Activated gamma-delta T cell treated with anti-CD3 and anti-CD28 coated beads, Interleukin-2, amount 50 U/mL, for 16 hours (primary cell): ENCODE measurements around the gene MYL6B.
"Not testable (repeated sequence)": the region's sequence is repeated elsewhere in the genome, so short reads cannot be mapped to it uniquely, and the experiment has no call there.

Experiments used
- DNase-seq: peaks from one replicate; pipeline ENCODE4 v3.0.0-alpha.2; 2020; ENCODE audit warnings: low read depth

The MYL6B gene

DNA sequence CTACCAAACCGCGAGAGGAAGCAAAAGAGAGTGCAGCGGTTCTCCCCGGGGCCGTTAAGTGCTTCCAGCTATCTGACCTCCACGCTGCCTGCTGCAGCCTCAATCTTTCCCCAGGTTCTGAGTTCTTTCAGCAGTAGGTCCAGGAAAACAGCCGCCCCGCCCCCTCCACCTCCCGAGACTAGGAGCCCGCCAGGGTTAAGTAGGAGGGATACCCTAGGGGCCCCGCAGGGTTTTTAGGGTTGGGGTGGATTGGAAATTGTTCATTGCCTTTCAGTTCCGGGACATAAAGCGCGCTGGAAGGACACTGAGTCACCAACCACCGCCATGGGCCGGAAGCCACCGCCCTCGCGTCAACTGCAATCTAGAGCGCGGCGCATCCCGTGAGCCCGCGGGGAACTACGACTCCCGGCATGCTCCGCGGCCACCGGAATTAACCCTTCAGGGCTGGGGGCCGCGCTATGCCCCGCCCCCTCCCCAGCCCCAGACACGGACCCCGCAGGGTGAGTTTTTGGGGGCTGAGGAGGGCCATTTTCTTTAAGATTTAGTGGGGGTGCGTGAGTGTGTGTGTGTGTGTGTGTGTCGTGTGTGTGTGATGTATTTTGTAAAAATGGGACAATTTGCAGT is at the start of gene MYL6B:
MYL6B (plus strand) TSS at position 456 of the 624 bp plus-strand sequence. CDS start 1,332 bp downstream, outside the sequence.
- DNase-seq: peak; percentile 88

DNA sequence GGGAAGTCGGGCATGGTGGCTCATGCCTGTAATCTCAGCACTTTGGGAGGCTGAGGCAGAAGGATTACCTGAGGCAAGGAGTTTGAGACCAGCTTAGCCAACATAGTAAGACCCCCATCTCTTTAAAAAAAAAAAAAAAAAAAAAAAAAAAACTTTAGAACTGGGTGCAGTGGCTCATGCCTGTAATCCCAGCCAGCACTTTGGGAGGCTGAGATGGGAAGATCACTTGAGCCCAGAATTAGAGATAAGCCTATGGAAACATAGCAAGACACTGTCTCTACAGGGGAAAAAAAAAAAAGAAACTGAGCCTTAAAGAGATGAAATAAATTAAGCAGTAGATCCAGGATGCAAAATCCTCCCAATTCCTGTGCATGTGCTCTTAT is 49.7 kb upstream of the MYL6B start:
- DNase-seq: no peak

DNA sequence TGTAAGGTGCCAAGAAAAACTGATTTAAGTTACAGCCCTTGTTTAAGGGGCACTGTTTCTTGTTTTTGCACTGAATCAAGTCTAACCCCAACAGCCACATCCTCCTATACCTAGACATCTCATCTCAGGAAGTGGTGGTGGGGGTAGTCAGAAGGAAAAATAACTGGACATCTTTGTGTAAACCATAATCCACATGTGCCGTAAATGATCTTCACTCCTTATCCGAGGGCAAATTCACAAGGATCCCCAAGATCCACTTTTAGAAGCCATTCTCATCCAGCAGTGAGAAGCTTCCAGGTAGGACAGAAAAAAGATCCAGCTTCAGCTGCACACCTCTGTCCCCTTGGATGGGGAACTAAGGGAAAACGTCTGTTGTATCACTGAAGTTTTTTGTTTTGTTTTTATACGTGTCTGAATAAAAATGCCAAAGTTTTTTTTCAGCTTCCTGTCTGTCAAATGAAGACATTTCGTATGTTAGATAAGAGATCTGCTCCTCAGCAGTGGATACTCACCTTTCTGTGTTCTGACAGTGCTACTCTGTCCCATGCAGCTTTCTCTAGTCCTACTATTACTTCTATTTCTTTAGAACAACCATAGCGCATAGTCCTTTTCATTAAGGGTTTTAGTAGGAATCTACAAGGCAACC is 49.2 kb upstream of the MYL6B start:
- no peak for DNase-seq

DNA sequence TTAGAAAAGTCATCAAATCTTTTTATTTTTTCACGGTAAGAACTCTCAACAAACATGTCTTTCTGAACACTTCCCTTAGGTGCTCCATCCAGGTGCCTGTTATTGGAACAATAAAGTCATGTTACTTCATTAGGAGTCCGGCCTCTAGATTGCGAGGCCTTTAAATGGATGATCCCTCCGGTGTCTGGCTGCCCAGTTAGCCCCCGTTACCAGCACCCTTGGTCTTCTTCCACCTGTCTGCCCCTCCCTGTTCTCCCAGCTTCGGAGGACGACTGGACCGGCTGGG is 48.6 kb upstream of the MYL6B start:
- DNase-seq: no peak

DNA sequence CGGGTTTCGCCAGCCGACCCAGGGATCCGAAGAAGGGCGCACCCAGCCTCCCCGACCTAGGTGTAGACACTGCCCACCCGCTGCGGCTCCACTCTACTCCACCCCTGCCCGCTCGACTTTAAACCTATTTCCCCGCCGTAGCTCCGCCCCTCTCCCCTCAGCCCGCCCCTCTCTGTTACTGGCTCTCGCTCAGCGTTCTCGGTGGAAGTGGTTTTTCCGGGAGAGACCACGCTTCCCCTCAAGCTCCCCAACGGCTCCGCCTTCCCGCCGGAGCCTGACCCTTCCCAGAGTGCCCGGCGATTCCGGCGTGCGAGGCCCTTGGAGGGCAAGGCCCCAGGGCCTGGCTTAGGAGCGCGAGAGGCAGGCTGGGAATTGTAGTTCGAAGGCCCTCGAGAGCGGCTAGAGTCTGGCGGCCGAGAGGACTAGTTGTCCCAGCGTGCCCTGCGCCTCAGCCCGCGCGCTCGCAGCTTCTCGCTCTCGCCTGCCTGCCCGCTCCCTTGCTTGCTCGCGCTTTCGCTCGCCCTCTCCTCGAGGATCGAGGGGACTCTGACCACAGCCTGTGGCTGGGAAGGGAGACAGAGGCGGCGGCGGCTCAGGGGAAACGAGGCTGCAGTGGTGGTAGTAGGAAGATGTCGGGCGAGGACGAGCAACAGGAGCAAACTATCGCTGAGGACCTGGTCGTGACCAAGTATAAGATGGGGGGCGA is 48.1 kb upstream of the MYL6B start, which contains the start of gene PA2G4:
PA2G4 (plus strand) TSS at position 451 of the 706 bp plus-strand sequence; CDS start at position 630, 179 bp downstream.
- peak; percentile 95 for DNase-seq

DNA sequence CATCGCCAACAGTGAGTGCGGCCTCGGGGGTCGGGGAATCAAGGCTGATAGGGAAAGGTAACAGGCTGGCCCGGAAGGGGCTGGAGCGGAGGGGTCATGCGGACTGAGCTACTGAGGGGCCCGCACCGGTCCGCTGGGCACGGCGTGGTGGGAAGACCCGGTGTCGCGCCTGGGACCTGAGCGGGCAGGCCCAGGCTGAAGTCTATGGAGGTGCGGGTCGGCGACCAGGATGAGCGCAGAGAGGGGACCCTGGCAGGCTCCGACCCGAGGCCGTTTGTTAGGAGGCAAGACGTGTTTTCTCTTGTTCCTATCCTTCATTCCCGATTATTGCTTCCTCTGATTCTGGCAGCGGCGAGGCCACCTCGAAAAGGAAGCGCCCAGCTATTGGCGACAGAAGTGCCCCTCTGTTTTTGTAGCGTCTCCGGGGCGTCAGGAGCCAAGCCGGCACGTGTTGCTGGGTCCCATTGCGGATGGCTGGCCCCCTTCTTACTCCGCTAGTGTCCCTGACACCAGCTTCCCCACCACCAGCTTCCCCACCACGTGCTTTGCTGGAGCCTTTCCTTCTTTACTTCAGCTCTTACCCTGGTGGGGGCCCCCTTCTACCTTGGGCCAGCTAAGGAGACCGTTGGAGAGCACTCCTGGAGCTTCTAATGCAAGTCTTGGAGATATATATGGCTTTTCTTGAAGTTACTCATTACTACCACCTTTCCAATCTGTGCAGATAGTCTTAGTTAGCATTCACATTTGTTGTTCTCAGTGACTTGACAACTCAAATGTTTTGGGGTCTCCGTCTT is 47.4 kb upstream of the MYL6B start:
- no peak for DNase-seq

DNA sequence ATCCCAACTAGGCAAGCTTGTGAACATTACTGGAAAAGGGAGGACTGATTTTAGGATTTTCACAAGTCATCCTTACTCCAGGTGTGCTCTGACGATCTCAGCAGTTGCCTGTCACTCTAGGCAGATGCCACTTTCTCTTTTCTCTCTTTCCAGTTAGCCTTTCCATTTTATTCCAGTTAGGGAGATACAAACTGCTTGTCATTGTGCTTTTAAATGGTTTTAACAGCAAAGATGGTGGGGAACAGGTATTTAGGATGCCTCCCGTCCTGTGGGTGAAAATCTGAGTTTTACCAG is 46.8 kb upstream of the MYL6B start:
- no peak for DNase-seq

DNA sequence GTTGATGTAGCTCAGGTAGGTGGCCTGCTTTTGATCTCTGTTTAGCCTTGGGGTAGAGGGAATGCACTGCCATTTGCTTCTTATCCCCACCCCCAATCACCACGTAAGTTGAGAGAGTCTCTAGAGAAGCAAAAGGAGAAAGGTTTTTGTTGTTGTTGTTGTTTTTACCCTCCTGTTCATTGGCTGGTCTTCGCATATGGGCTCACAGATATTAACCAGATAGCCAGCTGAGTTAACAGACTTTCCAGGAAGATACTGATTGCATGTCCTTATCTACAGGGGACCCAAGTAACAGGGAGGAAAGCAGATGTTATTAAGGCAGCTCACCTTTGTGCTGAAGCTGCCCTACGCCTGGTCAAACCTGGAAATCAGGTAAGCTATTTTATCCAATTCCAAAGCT is 45.1 kb upstream of the MYL6B start:
- DNase-seq: no peak

DNA sequence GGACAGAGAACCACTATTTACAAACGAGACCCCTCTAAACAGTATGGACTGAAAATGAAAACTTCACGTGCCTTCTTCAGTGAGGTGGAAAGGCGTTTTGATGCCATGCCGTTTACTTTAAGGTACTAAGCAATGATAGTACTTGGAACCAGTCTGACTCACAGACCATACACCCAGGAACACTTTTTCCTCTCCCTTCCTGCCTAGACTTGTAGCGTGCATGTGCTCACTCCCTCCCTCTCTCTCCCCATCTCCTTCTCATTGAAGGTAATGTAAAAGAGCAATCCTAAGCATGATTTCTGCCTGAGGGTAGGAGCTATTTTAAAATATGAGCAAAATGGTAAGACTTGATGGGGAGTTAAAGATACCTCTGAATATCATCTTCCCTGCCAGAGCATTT is 41.8 kb upstream of the MYL6B start:
- DNase-seq: no peak

DNA sequence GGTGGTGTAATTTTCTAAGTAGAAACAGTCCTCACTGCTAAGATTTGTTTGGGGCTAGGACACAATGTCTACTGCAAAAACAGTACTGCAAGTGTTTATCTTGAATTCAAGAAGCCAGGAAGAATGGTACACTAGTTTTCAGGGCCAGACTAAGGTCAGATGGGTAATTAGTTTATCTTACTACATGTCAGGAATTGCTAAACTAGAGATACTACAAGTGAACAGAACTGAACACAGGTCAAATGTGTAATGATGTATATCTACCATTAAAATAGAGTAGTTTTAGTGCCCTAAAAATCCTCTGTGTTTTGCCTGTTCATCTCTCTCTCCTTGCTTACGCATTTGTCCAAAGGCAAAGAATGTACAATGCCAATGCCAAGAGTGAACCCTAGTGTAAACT is 38.3 kb upstream of the MYL6B start:
- DNase-seq: no peak

DNA sequence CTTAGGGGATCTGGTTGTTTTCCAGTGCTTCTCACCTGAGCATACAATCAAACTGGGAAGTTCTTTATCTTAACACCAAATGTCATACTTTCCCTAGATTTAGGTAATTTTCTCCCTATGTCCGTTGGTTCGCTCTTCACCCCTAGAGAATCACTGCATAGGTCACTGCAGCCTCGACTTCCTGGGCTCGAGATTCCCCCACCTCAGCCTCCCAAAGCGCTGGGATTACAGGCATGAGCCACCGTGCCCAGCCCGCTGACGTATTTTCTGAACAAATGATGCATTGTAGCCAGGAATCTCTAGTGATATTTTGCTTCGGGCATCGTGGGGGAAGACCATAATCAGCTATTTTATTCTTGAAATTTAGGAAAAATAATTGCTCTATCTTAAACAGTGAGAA is 37.1 kb upstream of the MYL6B start:
- no peak for DNase-seq

DNA sequence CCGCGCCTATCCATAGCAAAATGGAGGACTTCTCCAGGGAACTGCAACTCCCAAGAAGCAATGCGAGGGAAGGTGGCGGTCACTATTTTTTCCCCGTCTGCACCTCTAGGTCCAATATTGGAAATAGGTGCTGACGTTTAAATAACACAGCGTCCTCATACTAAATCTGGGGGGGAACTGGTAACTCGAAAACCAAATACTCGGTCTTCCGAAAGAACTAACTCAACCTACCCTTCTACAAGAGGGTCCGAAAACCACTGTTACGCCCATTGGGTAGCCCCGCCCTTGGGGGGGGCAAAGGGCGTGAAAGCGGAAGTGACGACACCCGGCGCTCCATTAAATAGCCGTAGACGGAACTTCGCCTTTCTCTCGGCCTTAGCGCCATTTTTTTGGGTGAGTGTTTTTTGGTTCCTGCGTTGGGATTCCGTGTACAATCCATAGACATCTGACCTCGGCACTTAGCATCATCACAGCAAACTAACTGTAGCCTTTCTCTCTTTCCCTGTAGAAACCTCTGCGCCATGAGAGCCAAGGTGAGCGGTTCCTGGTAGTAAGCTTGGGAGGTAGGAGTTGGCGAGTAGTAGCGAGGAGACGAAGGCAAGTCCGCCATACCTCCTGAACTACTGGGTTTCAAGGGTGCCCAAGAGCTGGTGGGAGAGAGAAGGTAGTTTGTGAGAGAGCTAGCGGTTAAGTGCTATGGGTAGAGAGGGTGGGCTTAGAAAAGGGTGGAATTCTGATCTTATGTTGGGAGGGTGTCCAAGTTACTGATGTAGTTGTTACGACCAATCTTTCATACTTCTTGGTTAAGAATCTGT is 35.9 kb upstream of the MYL6B start, which contains the start of gene RPL41:
RPL41 (plus strand) TSS at position 367 of the 815 bp plus-strand sequence.
- DNase-seq: peak; percentile 91

DNA sequence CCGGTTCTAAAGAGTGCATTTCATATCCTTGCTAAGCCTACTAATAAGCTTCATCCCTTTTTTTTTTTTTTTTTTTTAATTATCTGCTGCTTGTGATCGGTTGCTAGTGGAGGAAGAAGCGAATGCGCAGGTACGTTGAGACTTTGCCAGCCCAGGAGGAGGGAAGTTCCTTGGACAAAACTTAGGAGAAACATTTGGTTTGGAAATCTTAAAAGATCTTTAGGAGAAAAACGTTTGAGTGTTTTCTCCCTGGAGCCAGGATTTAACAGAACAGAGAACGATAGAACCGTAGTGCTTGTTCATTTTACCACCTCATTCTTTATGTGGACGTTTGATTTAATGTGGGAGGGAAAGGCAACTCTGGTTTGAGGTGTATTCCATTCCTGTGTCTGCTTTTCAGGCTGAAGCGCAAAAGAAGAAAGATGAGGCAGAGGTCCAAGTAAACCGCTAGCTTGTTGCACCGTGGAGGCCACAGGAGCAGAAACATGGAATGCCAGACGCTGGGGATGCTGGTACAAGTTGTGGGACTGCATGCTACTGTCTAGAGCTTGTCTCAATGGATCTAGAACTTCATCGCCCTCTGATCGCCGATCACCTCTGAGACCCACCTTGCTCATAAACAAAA is 35.2 kb upstream of the MYL6B start:
- not testable (repeated sequence) for DNase-seq

DNA sequence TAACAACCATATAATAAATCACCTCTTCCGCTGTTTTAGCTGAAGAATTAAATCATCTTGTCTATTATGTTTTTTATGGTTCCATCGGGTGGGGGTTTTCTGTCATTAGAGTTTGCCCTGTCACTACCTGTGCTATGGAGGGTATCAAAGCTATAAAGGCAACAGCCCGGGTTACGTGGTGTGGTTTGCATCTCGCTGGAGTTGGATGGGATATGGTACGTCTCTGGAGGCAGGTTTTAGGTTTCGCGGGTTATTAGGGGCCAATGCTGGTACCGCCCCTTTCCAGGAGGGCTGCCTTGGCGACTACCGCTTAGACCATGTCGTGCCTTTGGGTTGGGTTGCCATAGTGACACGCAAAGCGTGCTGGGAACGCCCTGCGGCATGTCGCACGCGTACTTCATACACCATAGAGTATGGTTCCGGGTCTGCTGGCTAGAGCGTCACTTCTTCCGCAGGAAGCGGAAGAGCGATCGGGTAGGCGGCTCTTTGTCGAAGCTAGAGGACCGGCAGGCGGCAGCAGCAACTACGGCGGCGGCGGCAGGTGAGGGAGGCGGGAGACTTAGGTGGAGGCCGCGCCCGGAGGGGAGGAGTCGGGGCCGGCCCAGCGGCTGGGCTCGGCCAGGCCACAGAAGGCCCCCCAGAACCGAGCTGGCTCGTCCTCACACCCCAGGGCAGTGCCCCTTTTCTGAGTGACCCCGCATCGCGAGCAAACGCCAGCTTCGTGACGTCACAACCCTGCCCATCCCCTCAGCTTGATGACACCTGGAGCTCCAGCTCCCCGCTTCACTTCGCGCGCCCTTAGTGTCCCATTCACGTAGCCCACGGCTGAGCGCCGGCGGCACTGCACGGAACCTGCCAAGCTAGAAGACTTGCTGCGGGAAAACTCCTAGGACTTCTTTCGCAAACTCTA is 34.4 kb upstream of the MYL6B start, which contains the start of gene ZC3H10:
ZC3H10 (plus strand) TSS at position 489 of the 910 bp plus-strand sequence. CDS start 2,297 bp downstream, outside the sequence.
- peak; percentile 95 for DNase-seq

DNA sequence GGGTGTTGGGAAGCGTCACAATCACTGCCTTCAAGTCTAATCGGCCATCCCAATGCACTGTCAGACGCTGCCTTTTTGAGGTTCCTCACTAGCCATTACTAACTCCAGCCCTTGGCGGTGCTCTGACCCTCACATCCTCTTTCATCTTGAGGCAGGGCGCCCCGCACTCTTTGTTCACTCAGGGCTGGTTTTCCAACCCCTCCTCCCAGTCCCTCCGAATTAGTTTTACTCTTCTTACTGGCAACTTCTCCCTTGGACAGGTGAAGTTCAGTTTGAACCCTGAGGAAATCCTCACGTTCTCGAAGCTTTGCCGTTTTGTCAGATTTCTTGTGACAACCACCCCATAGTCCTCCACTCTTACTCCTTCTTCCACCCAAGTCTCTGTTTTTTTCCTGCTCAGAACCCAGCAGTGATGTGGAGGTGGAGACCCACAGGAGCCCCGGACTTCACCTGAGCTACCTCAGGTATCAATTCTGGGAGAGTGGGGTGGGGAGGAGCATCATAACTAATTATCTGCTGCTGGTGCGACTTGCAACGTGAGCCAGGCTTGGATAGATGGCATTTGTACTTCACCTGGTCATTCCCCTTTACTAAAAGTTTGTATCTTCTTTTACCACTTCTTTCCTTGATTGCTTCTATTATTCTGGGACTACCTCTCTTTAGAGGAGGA is 33.6 kb upstream of the MYL6B start:
- no peak for DNase-seq

DNA sequence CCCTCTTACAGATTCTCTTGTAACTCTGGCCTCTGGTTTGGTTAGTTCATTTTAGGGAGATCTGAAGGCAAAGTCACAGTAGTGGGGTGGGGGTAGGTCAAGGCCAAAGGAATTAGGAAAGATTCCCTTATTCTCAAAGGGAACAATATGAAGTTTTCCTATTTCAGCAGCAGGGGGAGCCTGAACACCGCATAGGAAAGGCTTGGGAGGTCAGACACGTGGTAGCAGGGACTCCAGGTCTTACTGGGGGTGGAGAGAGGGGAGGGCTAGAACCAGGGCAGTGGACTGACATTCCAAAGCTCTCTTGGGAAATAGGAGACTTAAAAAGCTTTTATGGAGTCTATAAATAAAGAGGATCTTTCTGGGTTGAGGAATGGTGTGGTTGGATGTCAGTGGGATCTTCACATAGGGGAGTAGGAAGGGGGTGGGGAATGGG is 33.0 kb upstream of the MYL6B start:
- DNase-seq: peak; percentile 35

DNA sequence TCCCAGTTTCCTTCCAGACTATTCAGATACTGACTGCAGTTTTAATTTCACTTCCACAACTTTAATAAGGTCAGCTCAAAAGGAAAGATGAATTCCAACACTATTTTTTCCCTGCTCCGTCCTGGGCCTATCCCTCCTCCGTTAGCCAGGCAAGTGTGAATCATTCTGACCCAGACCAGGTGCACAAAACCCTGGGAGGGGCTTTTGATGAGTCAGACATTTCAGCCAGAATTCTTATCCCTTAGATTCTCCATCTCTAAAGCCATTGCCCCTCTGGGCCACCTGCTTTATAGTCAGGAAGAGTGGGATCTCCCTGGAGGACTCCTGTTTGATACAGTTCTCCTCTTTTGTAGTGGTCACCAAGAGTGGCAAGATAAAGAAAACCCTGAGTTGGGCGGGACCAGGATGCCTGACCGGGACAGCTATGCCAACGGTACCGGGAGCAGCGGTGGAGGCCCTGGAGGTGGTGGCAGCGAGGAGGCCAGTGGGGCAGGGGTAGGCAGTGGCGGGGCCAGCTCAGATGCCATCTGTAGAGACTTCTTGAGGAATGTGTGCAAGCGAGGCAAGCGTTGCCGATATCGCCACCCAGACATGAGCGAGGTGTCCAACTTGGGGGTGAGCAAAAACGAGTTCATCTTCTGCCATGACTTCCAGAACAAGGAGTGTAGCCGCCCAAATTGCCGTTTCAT is 32.1 kb upstream of the MYL6B start:
- no peak for DNase-seq

DNA sequence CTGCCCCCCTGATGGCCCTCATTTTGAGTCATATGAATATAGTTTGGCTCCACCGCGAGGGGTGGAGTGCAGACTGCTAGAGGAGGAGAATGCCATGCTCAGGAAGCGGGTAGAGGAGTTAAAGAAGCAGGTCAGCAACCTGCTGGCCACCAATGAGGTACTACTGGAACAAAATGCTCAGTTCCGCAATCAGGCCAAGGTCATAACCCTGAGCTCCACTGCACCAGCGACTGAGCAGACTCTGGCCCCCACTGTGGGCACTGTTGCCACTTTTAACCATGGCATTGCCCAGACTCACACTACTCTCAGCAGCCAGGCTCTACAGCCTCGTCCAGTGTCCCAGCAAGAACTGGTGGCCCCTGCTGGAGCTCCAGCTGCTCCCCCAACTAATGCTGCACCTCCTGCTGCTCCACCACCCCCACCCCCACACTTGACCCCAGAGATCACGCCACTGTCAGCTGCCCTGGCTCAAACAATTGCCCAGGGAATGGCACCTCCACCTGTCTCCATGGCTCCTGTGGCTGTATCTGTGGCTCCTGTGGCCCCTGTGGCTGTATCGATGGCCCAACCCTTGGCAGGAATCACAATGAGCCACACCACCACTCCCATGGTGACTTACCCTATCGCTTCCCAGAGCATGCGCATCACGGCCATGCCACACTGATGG is 31.1 kb upstream of the MYL6B start:
- DNase-seq: no peak
